ENCODE measurements around the gene LMAN2L. TPM values are rescaled to one million over a fixed set of nuclear protein-coding genes. Genes with fewer than 3 reads are reported as not detected.
A peak's percentile ranks its signal among the peaks of the same experiment; 100 is the strongest.
"Not testable (repeated sequence)": the region's sequence is repeated elsewhere in the genome, so short reads cannot be mapped to it uniquely, and the experiment has no call there.

The LMAN2L gene
- total RNA-seq, 1 experiment from 2014 or later = 31.8 TPM

GRCh38 chr2:96690306-96691021 lies 49.4 kb downstream of the LMAN2L start:
- in situ Hi-C loops (cut with HindIII; ENCODE audit: low sequenced_read_pairs) = no loop called here
- no peak for DNase-seq (ENCODE audit: low spot score)

- in situ Hi-C loops (cut with HindIII; ENCODE audit: low sequenced_read_pairs) = no loop called here
Measured at GRCh38 chr2:96689431-96689991, 50.4 kb downstream of the LMAN2L start.

GRCh38 chr2:96688649-96689430 lies 51.0 kb downstream of the LMAN2L start:
- in situ Hi-C loops (cut with HindIII; ENCODE audit: low sequenced_read_pairs) = no loop called here

More at GRCh38 chr2:96689431-96689991, 50.4 kb downstream of the LMAN2L start:
- no peak for DNase-seq (ENCODE audit: low spot score)

GRCh38 chr2:96687711-96688640 lies 51.9 kb downstream of the LMAN2L start:
- no peak for DNase-seq (ENCODE audit: low spot score)
- in situ Hi-C loops (cut with HindIII; ENCODE audit: low sequenced_read_pairs) = no loop called here

More at GRCh38 chr2:96688649-96689430, 51.0 kb downstream of the LMAN2L start:
- no peak for DNase-seq (ENCODE audit: low spot score)

- no peak for DNase-seq (ENCODE audit: low spot score)
- in situ Hi-C loops (cut with HindIII; ENCODE audit: low sequenced_read_pairs) = no loop called here
Measured at GRCh38 chr2:96687266-96687665, 52.6 kb downstream of the LMAN2L start.

- peak; percentile 63 for DNase-seq (ENCODE audit: low spot score)
- in situ Hi-C loops (cut with HindIII; ENCODE audit: low sequenced_read_pairs) = no loop called here
Measured at GRCh38 chr2:96685577-96686459, 54.0 kb downstream of the LMAN2L start.

- in situ Hi-C loops (cut with HindIII; ENCODE audit: low sequenced_read_pairs) = no loop called here
- DNase-seq (ENCODE audit: low spot score) = peak; percentile 3
Measured at GRCh38 chr2:96684883-96685576, 54.8 kb downstream of the LMAN2L start.

- DNase-seq (ENCODE audit: low spot score) = no peak
- in situ Hi-C loops (cut with HindIII; ENCODE audit: low sequenced_read_pairs) = no loop called here
Measured at GRCh38 chr2:96683972-96684820, 55.7 kb downstream of the LMAN2L start.

GRCh38 chr2:96683307-96683706 lies 56.6 kb downstream of the LMAN2L start:
- in situ Hi-C loops (cut with HindIII; ENCODE audit: low sequenced_read_pairs) = no loop called here
- DNase-seq (ENCODE audit: low spot score) = no peak

GRCh38 chr2:96681540-96681939 lies 58.3 kb downstream of the LMAN2L start:
- in situ Hi-C loops (cut with HindIII; ENCODE audit: low sequenced_read_pairs) = no loop called here
- DNase-seq (ENCODE audit: low spot score) = no peak

GRCh38 chr2:96680561-96681141 lies 59.2 kb downstream of the LMAN2L start:
- in situ Hi-C loops (cut with HindIII; ENCODE audit: low sequenced_read_pairs) = no loop called here
- DNase-seq (ENCODE audit: low spot score) = no peak

- in situ Hi-C loops (cut with HindIII; ENCODE audit: low sequenced_read_pairs) = no loop called here
- no peak for DNase-seq (ENCODE audit: low spot score)
Measured at GRCh38 chr2:96679848-96680247, 60.0 kb downstream of the LMAN2L start.

GRCh38 chr2:96669539-96670215 lies 70.2 kb downstream of the LMAN2L start:
- in situ Hi-C loops (cut with HindIII; ENCODE audit: low sequenced_read_pairs) = no loop called here

GRCh38 chr2:96668771-96669170 lies 71.1 kb downstream of the LMAN2L start:
- in situ Hi-C loops (cut with HindIII; ENCODE audit: low sequenced_read_pairs) = no loop called here
- DNase-seq (ENCODE audit: low spot score) = no peak

More at GRCh38 chr2:96669539-96670215, 70.2 kb downstream of the LMAN2L start:
- no peak for DNase-seq (ENCODE audit: low spot score)

- in situ Hi-C loops (cut with HindIII; ENCODE audit: low sequenced_read_pairs); DNase-seq (ENCODE audit: low spot score): not testable (repeated sequence)
Measured at GRCh38 chr2:96665717-96666116, 74.1 kb downstream of the LMAN2L start.

- DNase-seq (ENCODE audit: low spot score) = no peak
- in situ Hi-C loops (cut with HindIII; ENCODE audit: low sequenced_read_pairs) = no loop called here
Measured at GRCh38 chr2:96665083-96665569, 74.7 kb downstream of the LMAN2L start.
